ENCODE measurements around the gene COX7A2. TPM values are rescaled to one million over a fixed set of nuclear protein-coding genes. Genes with fewer than 3 reads are reported as not detected.

Gene COX7A2
- total and polyA plus RNA-seq, 2 of the 4 experiments (the other 2 are of a cell fraction) = 174 to 776 TPM

GRCh38 chr6:75196081-75196687 lies 47.4 kb downstream of the COX7A2 start:
- Histone ChIP-seq H3K36me3 (ENCODE audit: control insufficient read depth, insufficient read depth, low read length) (peaks cover 15% of the 10 kb centered on the region), H2BK120ac (ENCODE audit: low read depth, low read length) (no peak overlapping the region), H4K20me1 (ENCODE audit: insufficient read depth, low read length) (peaks cover 35% of the 10 kb centered on the region), H3K23ac (ENCODE audit: low read depth, low read length) (no peak overlapping the region), H3K27me3 (ENCODE audit: control insufficient read depth, insufficient read depth, low read length) (no peaks in the 10 kb centered on the region), H4K5ac (ENCODE audit: low read depth, low read length) (no peak overlapping the region), H2AK5ac (ENCODE audit: low read depth, low read length) (no peak overlapping the region), H3K79me1 (ENCODE audit: low read depth in 1 of 2, low read length in 2 of 2) (peaks cover 7 to 27% of the 10 kb centered on the region in 2 experiments), H3K4ac (ENCODE audit: low read depth, low read length) (no peak overlapping the region), H3K4me2 (ENCODE audit: low read depth, low read length) (no peak overlapping the region), H2AK9ac (replicated peaks; ENCODE audit: low read depth, low read length, poor library complexity) (no peak overlapping the region), H2BK20ac (ENCODE audit: low read depth, low read length) (no peak overlapping the region), H3K9ac (ENCODE audit: low read depth, low read length) (no peak overlapping the region), H3K56ac (ENCODE audit: extremely low read depth, insufficient read depth, low read length) (no peak overlapping the region), H2AFZ (replicated peaks; ENCODE audit: low read length, poor library complexity) (no peak overlapping the region), H3K4me1 (ENCODE audit: control insufficient read depth, insufficient read depth, low read length) (peaks cover 4% of the 10 kb centered on the region; the same call in 1 of the 2 replicates), H2BK5ac (ENCODE audit: low read depth, low read length, poor library complexity, severe bottlenecking) (peak overlapping the region; percentile 85), H3K9me1 (ENCODE audit: insufficient read depth, low read length) (peaks cover 3% of the 10 kb centered on the region; the same call in 1 of the 2 replicates), H4K8ac (ENCODE audit: low read depth in 2 of 2, low read length in 2 of 2) (peak overlapping the region in 1 of 2 experiments; percentile 3; a peak in 1 of 4 replicates), H3K4me3 (ENCODE audit: insufficient read depth, low read depth, low read length) (no peak overlapping the region), H3K27ac (ENCODE audit: insufficient read depth, low read length) (peak overlapping the region; percentile 17; the same call in 1 of the 2 replicates), H4K91ac (ENCODE audit: insufficient read depth, low read depth, low read length) (no peak overlapping the region), H2BK15ac (ENCODE audit: low read depth, low read length) (no peak overlapping the region), H3K9me3 (ENCODE audit: control insufficient read depth, insufficient read depth, low read length) (peaks cover 2% of the 10 kb centered on the region; the same call in 1 of the 2 replicates), H3K18ac (ENCODE audit: low read depth, low read length) (no peak overlapping the region), H3K14ac (replicated peaks; ENCODE audit: low read depth, low read length) (no peak overlapping the region)
- dilution Hi-C loops (cut with HindIII; ENCODE audit: low sequenced_read_pairs, unreplicated experiment) = no loop called here
- ATAC-seq (ENCODE audit: low read depth) (peak; percentile 54), DNase-seq (peak; percentile 80)
- no TSS peak for BruUV-seq (replicated peaks)
- POLR2A ChIA-PET (ENCODE audit: unreplicated experiment) = no interaction called here
- in situ Hi-C loops (cut with MboI; ENCODE audit: low sequenced_read_pairs) = no loop called here
- TF ChIP-seq RCOR1 (IDR thresholded peaks at IDR 0.05; ENCODE audit: insufficient replicate concordance, low read length) = peak; percentile 29
- TF ChIP-seq FOS (IDR thresholded peaks at IDR 0.05; ENCODE audit: low read depth, low read length) = no peak; the same call in 1 of the 2 replicates
- peak; percentile 10; the same call in 1 of the 2 replicates for TF ChIP-seq CEBPB (IDR thresholded peaks at IDR 0.05; ENCODE audit: low read depth, low read length)
- no CpG with 5 or more reads among the region's 2 CpGs for WGBS, 2 experiments (ENCODE audit: extremely low coverage in 2 of 2, insufficient read length in 1 of 2)
- intact Hi-C loops (cut with micrococcal nuclease) = no loop called here
- CTCF ChIA-PET = no interaction called here
